Measurements from ENCODE around the gene HAS3.

Gene HAS3

GRCh38 chr16:69089091-69089910, 16.2 kb upstream of the HAS3 start:
- DNase-seq (ENCODE audit: low read depth, low spot score) = peak; percentile 57

GRCh38 chr16:69093974-69094373, 11.5 kb upstream of the HAS3 start:
- DNase-seq (ENCODE audit: low read depth, low spot score) = no peak

GRCh38 chr16:69094501-69094900, 11.0 kb upstream of the HAS3 start:
- no peak for DNase-seq (ENCODE audit: low read depth, low spot score)

- no peak for DNase-seq (ENCODE audit: low read depth, low spot score)
Observed at GRCh38 chr16:69095193-69095592, 10.3 kb upstream of the HAS3 start.

- peak; percentile 44 for DNase-seq (ENCODE audit: low read depth, low spot score)
Observed at GRCh38 chr16:69100071-69100691, 5.3 kb upstream of the HAS3 start.

GRCh38 chr16:69106491-69107315, 1.2 kb downstream of the HAS3 start:
- DNase-seq (ENCODE audit: low read depth, low spot score) = peak; percentile 39

- peak; percentile 47 for DNase-seq (ENCODE audit: low read depth, low spot score)
Observed at GRCh38 chr16:69107316-69107962, 2.0 kb downstream of the HAS3 start.

- peak; percentile 34 for DNase-seq (ENCODE audit: low read depth, low spot score)
Observed at GRCh38 chr16:69108064-69108904, 2.8 kb downstream of the HAS3 start.

- no peak for DNase-seq (ENCODE audit: low read depth, low spot score)
Observed at GRCh38 chr16:69108905-69109252, 3.4 kb downstream of the HAS3 start.

GRCh38 chr16:69109486-69110270, 4.2 kb downstream of the HAS3 start:
- no peak for DNase-seq (ENCODE audit: low read depth, low spot score)

- no peak for DNase-seq (ENCODE audit: low read depth, low spot score)
Observed at GRCh38 chr16:69110406-69110805, 5.0 kb downstream of the HAS3 start.

GRCh38 chr16:69111216-69111875, 5.9 kb downstream of the HAS3 start:
- no peak for DNase-seq (ENCODE audit: low read depth, low spot score)

- DNase-seq (ENCODE audit: low read depth, low spot score) = no peak
Observed at GRCh38 chr16:69111876-69112230, 6.4 kb downstream of the HAS3 start.

GRCh38 chr16:69112285-69113129, 7.1 kb downstream of the HAS3 start:
- peak; percentile 60 for DNase-seq (ENCODE audit: low read depth, low spot score)

- DNase-seq (ENCODE audit: low read depth, low spot score) = no peak
Observed at GRCh38 chr16:69113216-69113615, 7.8 kb downstream of the HAS3 start.

GRCh38 chr16:69114346-69114975, 9.0 kb downstream of the HAS3 start:
- DNase-seq (ENCODE audit: low read depth, low spot score) = no peak

- no peak for DNase-seq (ENCODE audit: low read depth, low spot score)
Observed at GRCh38 chr16:69114976-69115355, 9.5 kb downstream of the HAS3 start.

- DNase-seq (ENCODE audit: low read depth, low spot score) = no peak
Observed at GRCh38 chr16:69115361-69115760, 9.9 kb downstream of the HAS3 start.

All from astrocyte of the hippocampus (primary cell).